ENCODE data around the gene ALDH3A1. TPM values are rescaled to one million over a fixed set of nuclear protein-coding genes. Genes with fewer than 3 reads are reported as not detected.

ALDH3A1 gene
- polyA plus RNA-seq, 1 donor from 2014 or later, result 0.10 TPM

- H3K27ac ChIP-seq (ENCODE audit: low read length), result no peak overlapping the region
Observed at GRCh38 chr17:19720631-19721426, 27.3 kb downstream of the ALDH3A1 start.

GRCh38 chr17:19720210-19720475, 28.0 kb downstream of the ALDH3A1 start:
- Histone ChIP-seq H2AFZ (ENCODE audit: low read depth, low read length) (no peak overlapping the region), H3K36me3 (ENCODE audit: insufficient read depth, low read length) (no peaks in the 10 kb centered on the region), H3K4me2 (ENCODE audit: low read length) (no peak overlapping the region), H3F3A (ENCODE audit: insufficient read depth, low read length, poor library complexity, severe bottlenecking) (no peaks in the 10 kb centered on the region), H3K79me2 (replicated peaks; ENCODE audit: insufficient read depth, low read length) (no peaks in the 10 kb centered on the region), H3K9ac (ENCODE audit: low read length) (no peak overlapping the region), H4K20me1 (ENCODE audit: insufficient read depth) (no peaks in the 10 kb centered on the region), H3K9me2 (ENCODE audit: insufficient read depth, low read length) (no peaks in the 10 kb centered on the region), H3K9me3 (ENCODE audit: low read length) (no peaks in the 10 kb centered on the region), H3K27me3 (ENCODE audit: insufficient read depth, low read depth, low read length) (no peaks in the 10 kb centered on the region), H3K27ac (ENCODE audit: low read length) (no peak overlapping the region), H3K4me3 (ENCODE audit: low read length) (no peak overlapping the region)
- no peak for TF ChIP-seq CTCF (IDR thresholded peaks at IDR 0.05; ENCODE audit: poor library complexity, severe bottlenecking)
- TF ChIP-seq MXI1 (conservative IDR thresholded peaks at IDR 0.05; ENCODE audit: poor library complexity, severe bottlenecking), result no peak
- TF ChIP-seq REST (IDR thresholded peaks at IDR 0.05; ENCODE audit: borderline replicate concordance), result no peak

More at GRCh38 chr17:19720631-19721426, 27.3 kb downstream of the ALDH3A1 start:
- no peaks in the 10 kb centered on the region for H3K36me3 ChIP-seq (ENCODE audit: insufficient read depth, low read length)
- no peak for TF ChIP-seq RAD21 (conservative IDR thresholded peaks at IDR 0.05)
- H3K27me3 ChIP-seq (ENCODE audit: insufficient read depth, low read depth, low read length), result no peaks in the 10 kb centered on the region
- H4K20me1 ChIP-seq (ENCODE audit: insufficient read depth), result no peaks in the 10 kb centered on the region
- no peak overlapping the region for H3K4me3 ChIP-seq (ENCODE audit: low read length)
- no peak overlapping the region for H3K4me2 ChIP-seq (ENCODE audit: low read length)
- no peaks in the 10 kb centered on the region for H3K9me2 ChIP-seq (ENCODE audit: insufficient read depth, low read length)
- H3K9ac ChIP-seq (ENCODE audit: low read length), result no peak overlapping the region
- no peaks in the 10 kb centered on the region for H3F3A ChIP-seq (ENCODE audit: insufficient read depth, low read length, poor library complexity, severe bottlenecking)
- H3K79me2 ChIP-seq (replicated peaks; ENCODE audit: insufficient read depth, low read length), result no peaks in the 10 kb centered on the region
- H3K9me3 ChIP-seq (ENCODE audit: low read length), result no peaks in the 10 kb centered on the region
- H2AFZ ChIP-seq (ENCODE audit: low read depth, low read length), result no peak overlapping the region

- Histone ChIP-seq H3K36me3 (ENCODE audit: insufficient read depth, low read length) (no peaks in the 10 kb centered on the region), H3K27me3 (ENCODE audit: insufficient read depth, low read depth, low read length) (no peaks in the 10 kb centered on the region), H4K20me1 (ENCODE audit: insufficient read depth) (no peaks in the 10 kb centered on the region), H2AFZ (ENCODE audit: low read depth, low read length) (no peak overlapping the region), H3F3A (ENCODE audit: insufficient read depth, low read length, poor library complexity, severe bottlenecking) (no peaks in the 10 kb centered on the region), H3K9ac (ENCODE audit: low read length) (no peak overlapping the region), H3K27ac (ENCODE audit: low read length) (no peak overlapping the region), H3K79me2 (replicated peaks; ENCODE audit: insufficient read depth, low read length) (no peaks in the 10 kb centered on the region), H3K9me3 (ENCODE audit: low read length) (no peaks in the 10 kb centered on the region), H3K4me3 (ENCODE audit: low read length) (no peak overlapping the region), H3K4me2 (ENCODE audit: low read length) (no peak overlapping the region), H3K9me2 (ENCODE audit: insufficient read depth, low read length) (no peaks in the 10 kb centered on the region)
- TF ChIP-seq POLR2AphosphoS5 (IDR thresholded peaks at IDR 0.05) (no peak), CTCF (IDR thresholded peaks at IDR 0.05; ENCODE audit: poor library complexity, severe bottlenecking) (no peak), TAF1 (IDR thresholded peaks at IDR 0.05; ENCODE audit: low read depth) (no peak), EZH2 (IDR thresholded peaks at IDR 0.05; ENCODE audit: borderline replicate concordance, insufficient read depth, low read length, poor library complexity, severe bottlenecking) (no peak), SMC3 (conservative IDR thresholded peaks at IDR 0.05; ENCODE audit: poor library complexity) (no peak), REST (IDR thresholded peaks at IDR 0.05; ENCODE audit: borderline replicate concordance) (no peak), EP300 (conservative IDR thresholded peaks at IDR 0.05; ENCODE audit: poor library complexity, severe bottlenecking) (no peak), MXI1 (conservative IDR thresholded peaks at IDR 0.05; ENCODE audit: poor library complexity, severe bottlenecking) (no peak)
Observed at GRCh38 chr17:19719355-19720209, 28.5 kb downstream of the ALDH3A1 start.
